Transverse colon (tissue), 4 donors: ENCODE results near the gene CACNA1C. TPM values are rescaled to one million over a fixed set of nuclear protein-coding genes. Genes with fewer than 3 reads are reported as not detected.

Experiments used
- DNase-seq: peaks from one replicate; pipeline ENCODE4 v3.0.0-alpha.2; 2019
- H3K27ac ChIP-seq, 4 donors: fragments of 200-600 bp; sonication (generic); 2 replicates each; pipeline ENCODE4 v1.5.1; 2016 to 2018; ENCODE audit warnings: inconsistent platforms in 4 of 4
- H3K27me3 ChIP-seq: fragments of 200-600 bp; sonication (generic); 2 replicates; pipeline ENCODE4 v1.5.1; 2017; ENCODE audit warnings: inconsistent platforms
- H3K36me3 ChIP-seq, 4 donors: fragments of 200-600 bp; sonication (generic); 2 replicates each; pipeline ENCODE4 v1.5.1; 2017 to 2019; ENCODE audit warnings: inconsistent platforms in 4 of 4
- H3K4me1 ChIP-seq, 4 donors: fragments of 200-600 bp; sonication (generic); 2 replicates each; pipeline ENCODE4 v1.5.1; 2017 to 2020; ENCODE audit warnings: inconsistent platforms in 4 of 4
- H3K4me3 ChIP-seq, 4 donors: fragments of 200-600 bp; sonication (generic); 1 replicate in 1 of 4; 2 replicates in 3 of 4; pipeline versions ENCODE4 v1.5.1 to v1.6.1; 2017 to 2019; ENCODE audit warnings: inconsistent platforms in 4 of 4
- H3K9me3 ChIP-seq, 2 donors: fragments of 200-600 bp; sonication (generic); 2 replicates each; pipeline ENCODE4 v1.5.1; 2017 to 2019; ENCODE audit warnings: inconsistent platforms in 2 of 2
- EP300 ChIP-seq: sonication (generic); formaldehyde crosslinking; IDR thresholded peaks from one replicate; pipeline ENCODE4 v1.6.1; 2017; ENCODE audit warnings: antibody characterized with exemption, low read depth
- POLR2A ChIP-seq: fragments of 450-650 bp; IDR thresholded peaks from one replicate; pipeline ENCODE4 v1.6.1; 2016; ENCODE audit warnings: antibody characterized with exemption, mild to moderate bottlenecking, moderate library complexity
- POLR2AphosphoS5 ChIP-seq, 3 donors: sonication (generic); formaldehyde crosslinking; IDR thresholded peaks; one replicate each; pipeline ENCODE4 v1.6.1; 2016; ENCODE audit warnings: antibody characterized with exemption in 3 of 3
- WGBS, 2 donors: methylation state at CpG; one replicate each; pipeline ENCODE4 v1.1.5; 2018; ENCODE audit warnings: low coverage in 1 of 2; 5-methylcytosine and 5-hydroxymethylcytosine counted together
- in situ Hi-C, 4 donors: fragments of 200-750 bp; cut with MboI; loops; one replicate each; pipeline versions ENCODE4 v1.15.0 to v1.15.1; 2017; ENCODE audit warnings: low sequenced_read_pairs in 3 of 4, low pct_ligation_motif_present in 1 of 4, low pct_unique_long_range_greater_than_20kb in 1 of 4
- intact Hi-C: fragments of 100-400 bp; cut with DNase I; formaldehyde crosslinking; loops from one replicate; pipeline ENCODE4 v1.15.1; 2023; ENCODE audit warnings: low total_unique reads
- total RNA-seq, 4 donors: library from RNA; depleted of rRNA; stranded (reverse); fragments of >200 nt; gene quantifications; one replicate each; pipeline ENCODE4 v1.1.0, GENCODE V29; 2016
- TF ChIP-seq, protein P1 (sequence below), 5 experiments: fragments of 200-600 bp in 3 of 5; fragments of 450-650 bp in 2 of 5; sonication (generic) in 3 of 5; IDR thresholded peaks; 1 replicate in 2 of 5; 2 replicates in 3 of 5; pipeline ENCODE4 v1.5.1; 2016 to 2017; ENCODE audit warnings: antibody characterized with exemption in 5 of 5, inconsistent platforms in 3 of 5, mild to moderate bottlenecking in 2 of 5, moderate library complexity in 1 of 5

CACNA1C gene
- total RNA-seq, 4 donors from 2014 or later, result 18.8 to 35.2 (median 24.8) TPM

GRCh38 chr12:2493086-2493485 lies 440.3 kb downstream of the CACNA1C start:
- in situ Hi-C loops, result no loop called here
- no peaks in the 10 kb centered on the region for H3K27me3 ChIP-seq
- no peaks in the 10 kb centered on the region for H3K36me3 ChIP-seq
- intact Hi-C loops, result no loop called here
- WGBS, 2 donors, result 80 to 94% methylated on average over 1 to 16 of the region's 16 CpGs
- TF ChIP-seq POLR2A, result no peak
- no peak for TF ChIP-seq EP300
- no peak for TF ChIP-seq POLR2AphosphoS5 (IDR thresholded peaks at IDR 0.05)
- TF ChIP-seq, protein P1, sequence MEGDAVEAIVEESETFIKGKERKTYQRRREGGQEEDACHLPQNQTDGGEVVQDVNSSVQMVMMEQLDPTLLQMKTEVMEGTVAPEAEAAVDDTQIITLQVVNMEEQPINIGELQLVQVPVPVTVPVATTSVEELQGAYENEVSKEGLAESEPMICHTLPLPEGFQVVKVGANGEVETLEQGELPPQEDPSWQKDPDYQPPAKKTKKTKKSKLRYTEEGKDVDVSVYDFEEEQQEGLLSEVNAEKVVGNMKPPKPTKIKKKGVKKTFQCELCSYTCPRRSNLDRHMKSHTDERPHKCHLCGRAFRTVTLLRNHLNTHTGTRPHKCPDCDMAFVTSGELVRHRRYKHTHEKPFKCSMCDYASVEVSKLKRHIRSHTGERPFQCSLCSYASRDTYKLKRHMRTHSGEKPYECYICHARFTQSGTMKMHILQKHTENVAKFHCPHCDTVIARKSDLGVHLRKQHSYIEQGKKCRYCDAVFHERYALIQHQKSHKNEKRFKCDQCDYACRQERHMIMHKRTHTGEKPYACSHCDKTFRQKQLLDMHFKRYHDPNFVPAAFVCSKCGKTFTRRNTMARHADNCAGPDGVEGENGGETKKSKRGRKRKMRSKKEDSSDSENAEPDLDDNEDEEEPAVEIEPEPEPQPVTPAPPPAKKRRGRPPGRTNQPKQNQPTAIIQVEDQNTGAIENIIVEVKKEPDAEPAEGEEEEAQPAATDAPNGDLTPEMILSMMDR (IDR thresholded peaks at IDR 0.05), result no peak
- no peaks in the 10 kb centered on the region for H3K9me3 ChIP-seq
- H3K4me3 ChIP-seq, result no peak overlapping the region
- H3K4me1 ChIP-seq, result peaks cover 18 to 46% (median 30%) of the 10 kb centered on the region in 4 donors
- DNase-seq, result no peak
- no peak overlapping the region for H3K27ac ChIP-seq

- TF ChIP-seq EP300 (no peak), POLR2AphosphoS5 (IDR thresholded peaks at IDR 0.05) (peak in 1 of 3 donors; percentile 30), POLR2A (no peak)
- Histone ChIP-seq H3K27ac (peak overlapping the region; percentile 39 to 62 (median 44)), H3K27me3 (no peaks in the 10 kb centered on the region), H3K4me1 (peaks cover 18 to 57% (median 34%) of the 10 kb centered on the region in 4 donors), H3K9me3 (no peaks in the 10 kb centered on the region), H3K4me3 (no peak overlapping the region), H3K36me3 (no peaks in the 10 kb centered on the region)
- intact Hi-C loops (no loop called here), in situ Hi-C loops (no loop called here)
- DNase-seq, result peak; percentile 27
- WGBS, 2 donors, result 21 to 36% methylated on average over 4 to 8 of the region's 8 CpGs
Observed at GRCh38 chr12:2494486-2495192, 441.9 kb downstream of the CACNA1C start.

- Histone ChIP-seq H3K4me3 (no peak overlapping the region), H3K27me3 (no peaks in the 10 kb centered on the region), H3K9me3 (no peaks in the 10 kb centered on the region), H3K4me1 (peaks cover 18 to 50% (median 33%) of the 10 kb centered on the region in 4 donors), H3K27ac (peak overlapping the region; percentile 39 to 62 (median 44)), H3K36me3 (no peaks in the 10 kb centered on the region)
- intact Hi-C loops (no loop called here), in situ Hi-C loops (no loop called here)
- WGBS, 2 donors, result 46 to 54% methylated on average over 6 of the region's 6 CpGs
- no peak for TF ChIP-seq POLR2A
- no peak for TF ChIP-seq EP300
- no peak for TF ChIP-seq POLR2AphosphoS5 (IDR thresholded peaks at IDR 0.05)
- TF ChIP-seq, protein P1 (IDR thresholded peaks at IDR 0.05), result no peak
- DNase-seq, result no peak
Observed at GRCh38 chr12:2495417-2496112, 442.8 kb downstream of the CACNA1C start.

- Histone ChIP-seq H3K9me3 (no peaks in the 10 kb centered on the region), H3K27ac (no peak overlapping the region), H3K36me3 (no peaks in the 10 kb centered on the region), H3K4me1 (peaks cover 17 to 34% (median 24%) of the 10 kb centered on the region in 4 donors), H3K27me3 (no peaks in the 10 kb centered on the region), H3K4me3 (no peak overlapping the region)
- TF ChIP-seq POLR2A, result no peak
- peak; percentile 58 for DNase-seq
- in situ Hi-C loops, result no loop called here
- WGBS, 2 donors, result 53% methylated on average over 9 of the region's 10 CpGs; no CpG with 5 or more reads in 1 of the 2 donors
- intact Hi-C loops, result no loop called here
Observed at GRCh38 chr12:2498964-2499500, 446.2 kb downstream of the CACNA1C start.
